ENCODE measurements around the gene POLR1E. TPM values are rescaled to one million over a fixed set of nuclear protein-coding genes. Genes with fewer than 3 reads are reported as not detected.

The POLR1E gene
- total and polyA plus RNA-seq, 10 of the 15 experiments (the other 5 are each of a cell fraction or from before 2014, with no cell fraction given), result 13.7 to 71.3 (median 50.4) TPM

- Histone ChIP-seq H2AFZ (ENCODE audit: control insufficient read depth, low read depth, low read length) (no peak overlapping the region), H3K27me3 (replicated peaks in 1 of 2; ENCODE audit: control insufficient read depth in 2 of 2, insufficient read depth in 2 of 2, low read length in 1 of 2) (no peaks in the 10 kb centered on the region), H3K9me3 (replicated peaks; ENCODE audit: control insufficient read depth, insufficient read depth, low read length) (no peaks in the 10 kb centered on the region), H3K4me3 (no peak overlapping the region), H3K36me3 (ENCODE audit: control insufficient read depth in 2 of 2, insufficient read depth in 2 of 2, low read length in 1 of 2) (peaks cover 0 to 3% of the 10 kb centered on the region in 2 experiments; a peak in 3 of 4 replicates), H3K9ac (ENCODE audit: control insufficient read depth, insufficient read depth, low read length) (no peak overlapping the region), H3K4me1 (ENCODE audit: control insufficient read depth, insufficient read depth, low read length) (peaks cover 12% of the 10 kb centered on the region), H4K20me1 (ENCODE audit: control insufficient read depth, insufficient read depth) (no peaks in the 10 kb centered on the region), H3K79me2 (ENCODE audit: control insufficient read depth, insufficient read depth, low read length) (no peaks in the 10 kb centered on the region), H3K4me2 (ENCODE audit: control insufficient read depth, insufficient read depth) (no peak overlapping the region), H3K27ac (ENCODE audit: control insufficient read depth, insufficient read depth) (no peak overlapping the region)
- intact Hi-C loops (cut with micrococcal nuclease; ENCODE audit: unreplicated experiment), result loop anchor here (5.0 kb wide), 2 partner anchors 32 to 57 kb away; partner anchors contain the start of gene TOMM5
- TF ChIP-seq SIX5 (IDR thresholded peaks at IDR 0.05; ENCODE audit: low read depth, low read length, severe bottlenecking) (no peak), NR2C1 (IDR thresholded peaks at IDR 0.05) (no peak), WRNIP1 (IDR thresholded peaks at IDR 0.05; ENCODE audit: borderline replicate concordance, low read depth, low read length) (no peak), IRF3 (IDR thresholded peaks at IDR 0.05) (no peak), ZNF207 (IDR thresholded peaks at IDR 0.05; ENCODE audit: borderline replicate concordance) (no peak), CBX5 (IDR thresholded peaks at IDR 0.05; ENCODE audit: low read depth) (no peak), CREB1 (IDR thresholded peaks at IDR 0.05; ENCODE audit: low read depth) (no peak), BCL11A (IDR thresholded peaks at IDR 0.05; ENCODE audit: low read depth, low read length) (no peak), ZSCAN29 (IDR thresholded peaks at IDR 0.05) (no peak)
- ChIA-PET SMC1A (ENCODE audit: uncharacterized antibody, unreplicated experiment) (interaction anchor here (1.5 kb wide), 1 partner anchor 24 kb away, joined by 4 read pairs; no protein-coding TSS in a partner anchor), POLR2A (no interaction called here), CTCF (no interaction called here), RAD21 (ENCODE audit: unreplicated experiment) (no interaction called here)
- no TSS peak for BruUV-seq (replicated peaks)
- FAIRE-seq, result no peak
- in situ Hi-C loops (cut with MboI), result no loop called here
- 94% methylated on average over 10 of the region's 10 CpGs for WGBS (ENCODE audit: insufficient coverage, insufficient replicate concordance, low lambda C conversion rate, missing lambda C conversion rate)
- no peak for ATAC-seq
- no peak for DNase-seq (ENCODE audit: low read depth, low spot score)
Measured at GRCh38 chr9:37534901-37535300, 49.2 kb downstream of the POLR1E start.

Measured in GM12878 (cell line).